K562 (cell line): ENCODE measurements around the gene MARCHF9. TPM values are rescaled to one million over a fixed set of nuclear protein-coding genes. Genes with fewer than 3 reads are reported as not detected.

ENCODE experiments used
- RERE ChIP-seq: sonication (generic); formaldehyde crosslinking; IDR thresholded peaks from 2 replicates; pipeline ENCODE4 v1.8.0; 2023; ENCODE audit warnings: missing genetic modification reagents, mild to moderate bottlenecking, borderline replicate concordance
- REST ChIP-seq, 2 experiments: fragments of 450-650 bp; formaldehyde crosslinking in 1 of 2; IDR thresholded peaks; 2 replicates each; pipeline versions ENCODE4 v1.4.0 to v1.6.1; 2014 to 2020; ENCODE audit warnings: mild to moderate bottlenecking in 2 of 2, borderline replicate concordance in 1 of 2, low read depth in 1 of 2
- SMAD4 ChIP-seq: fragments of 250-450 bp; sonication (Bioruptor Pico); conservative IDR thresholded peaks from 2 replicates; pipeline ENCODE4 v1.8.0; 2021; ENCODE audit warnings: inconsistent platforms, mild to moderate bottlenecking, moderate library complexity
- TEAD4 ChIP-seq, 2 experiments: sonication (generic) in 1 of 2; formaldehyde crosslinking in 1 of 2; IDR thresholded peaks; 2 replicates each; pipeline versions ENCODE4 v1.6.1 to v1.8.0; 2012 to 2022; ENCODE audit warnings: borderline replicate concordance in 1 of 2, inconsistent platforms in 1 of 2, low read length in 1 of 2, mild to moderate bottlenecking in 1 of 2, missing genetic modification reagents in 1 of 2
- ZFP36 ChIP-seq: fragments of 150-350 bp; IDR thresholded peaks from 2 replicates; pipeline ENCODE4 v1.6.1; 2018; ENCODE audit warnings: low read length, low read depth; ENCODE audit not compliant: partially characterized antibody
- ZNF699 ChIP-seq: fragments of 250-450 bp; sonication (Bioruptor Pico); IDR thresholded peaks from 2 replicates; pipeline ENCODE4 v1.8.0; 2021; ENCODE audit warnings: mild to moderate bottlenecking, moderate library complexity; ENCODE audit not compliant: insufficient replicate concordance
- polyA plus RNA-seq, 8 experiments: library from polyadenylated mRNA; depleted of rRNA in 4 of 8; stranded (reverse) in 5 of 8; unstranded in 3 of 8; fragments of >200 nt; fragmentation: Nextera tagmentation in 2 of 8; fragmentation: Illumina TruSeq in 1 of 8; extraction: Ambion mirVana in 2 of 8; extraction: Trizol in 1 of 8; gene quantifications; 2 replicates each; pipeline versions ENCODE4 v1.2.1 to v1.2.3, GENCODE V29; 2011 to 2014; ENCODE audit warnings: inconsistent platforms in 1 of 8, missing spikeins in 1 of 8
- total RNA-seq, 7 experiments: library from RNA; depleted of rRNA in 6 of 7; stranded (reverse); fragments of >200 nt in 6 of 7; fragmentation: Illumina TruSeq in 2 of 7; extraction: Trizol in 2 of 7; gene quantifications; 2 replicates each; pipeline versions ENCODE4 v1.2.1 to v1.2.3, GENCODE V29; 2011 to 2021; ENCODE audit warnings: low replicate concordance in 1 of 7

MARCHF9 gene
- total and polyA plus RNA-seq, 9 of the 15 experiments (the other 6 are each of a cell fraction or from before 2014, with no cell fraction given) = 0.80 to 12.4 (median 6.2) TPM

GRCh38 chr12:57715786-57716185 is 39.1 kb upstream of the MARCHF9 start (continued):
- TF ChIP-seq REST (IDR thresholded peaks at IDR 0.05; ENCODE audit: borderline replicate concordance) (no peak), REST (CRISPR knock-in tag; IDR thresholded peaks at IDR 0.05; ENCODE audit: low read depth) (no peak), TEAD4 (IDR thresholded peaks at IDR 0.05; ENCODE audit: low read length) (no peak), TEAD4 (CRISPR knock-in tag; IDR thresholded peaks at IDR 0.05; ENCODE audit: borderline replicate concordance) (no peak), ZFP36 (no peak), SMAD4 (no peak), ZNF699 (CRISPR knock-in tag) (no peak), RERE (CRISPR knock-in tag) (no peak)
- TF ChIP-seq, all 486 proteins: peak for 0
